ENCODE results near the gene MYD88. TPM values are rescaled to one million over a fixed set of nuclear protein-coding genes. Genes with fewer than 3 reads are reported as not detected.

MYD88 gene
- total and polyA plus RNA-seq, 9 of the 15 experiments (the other 6 are each of a cell fraction or from before 2014, with no cell fraction given) = 3.2 to 47.3 (median 27.6) TPM

- TF ChIP-seq, protein P1, sequence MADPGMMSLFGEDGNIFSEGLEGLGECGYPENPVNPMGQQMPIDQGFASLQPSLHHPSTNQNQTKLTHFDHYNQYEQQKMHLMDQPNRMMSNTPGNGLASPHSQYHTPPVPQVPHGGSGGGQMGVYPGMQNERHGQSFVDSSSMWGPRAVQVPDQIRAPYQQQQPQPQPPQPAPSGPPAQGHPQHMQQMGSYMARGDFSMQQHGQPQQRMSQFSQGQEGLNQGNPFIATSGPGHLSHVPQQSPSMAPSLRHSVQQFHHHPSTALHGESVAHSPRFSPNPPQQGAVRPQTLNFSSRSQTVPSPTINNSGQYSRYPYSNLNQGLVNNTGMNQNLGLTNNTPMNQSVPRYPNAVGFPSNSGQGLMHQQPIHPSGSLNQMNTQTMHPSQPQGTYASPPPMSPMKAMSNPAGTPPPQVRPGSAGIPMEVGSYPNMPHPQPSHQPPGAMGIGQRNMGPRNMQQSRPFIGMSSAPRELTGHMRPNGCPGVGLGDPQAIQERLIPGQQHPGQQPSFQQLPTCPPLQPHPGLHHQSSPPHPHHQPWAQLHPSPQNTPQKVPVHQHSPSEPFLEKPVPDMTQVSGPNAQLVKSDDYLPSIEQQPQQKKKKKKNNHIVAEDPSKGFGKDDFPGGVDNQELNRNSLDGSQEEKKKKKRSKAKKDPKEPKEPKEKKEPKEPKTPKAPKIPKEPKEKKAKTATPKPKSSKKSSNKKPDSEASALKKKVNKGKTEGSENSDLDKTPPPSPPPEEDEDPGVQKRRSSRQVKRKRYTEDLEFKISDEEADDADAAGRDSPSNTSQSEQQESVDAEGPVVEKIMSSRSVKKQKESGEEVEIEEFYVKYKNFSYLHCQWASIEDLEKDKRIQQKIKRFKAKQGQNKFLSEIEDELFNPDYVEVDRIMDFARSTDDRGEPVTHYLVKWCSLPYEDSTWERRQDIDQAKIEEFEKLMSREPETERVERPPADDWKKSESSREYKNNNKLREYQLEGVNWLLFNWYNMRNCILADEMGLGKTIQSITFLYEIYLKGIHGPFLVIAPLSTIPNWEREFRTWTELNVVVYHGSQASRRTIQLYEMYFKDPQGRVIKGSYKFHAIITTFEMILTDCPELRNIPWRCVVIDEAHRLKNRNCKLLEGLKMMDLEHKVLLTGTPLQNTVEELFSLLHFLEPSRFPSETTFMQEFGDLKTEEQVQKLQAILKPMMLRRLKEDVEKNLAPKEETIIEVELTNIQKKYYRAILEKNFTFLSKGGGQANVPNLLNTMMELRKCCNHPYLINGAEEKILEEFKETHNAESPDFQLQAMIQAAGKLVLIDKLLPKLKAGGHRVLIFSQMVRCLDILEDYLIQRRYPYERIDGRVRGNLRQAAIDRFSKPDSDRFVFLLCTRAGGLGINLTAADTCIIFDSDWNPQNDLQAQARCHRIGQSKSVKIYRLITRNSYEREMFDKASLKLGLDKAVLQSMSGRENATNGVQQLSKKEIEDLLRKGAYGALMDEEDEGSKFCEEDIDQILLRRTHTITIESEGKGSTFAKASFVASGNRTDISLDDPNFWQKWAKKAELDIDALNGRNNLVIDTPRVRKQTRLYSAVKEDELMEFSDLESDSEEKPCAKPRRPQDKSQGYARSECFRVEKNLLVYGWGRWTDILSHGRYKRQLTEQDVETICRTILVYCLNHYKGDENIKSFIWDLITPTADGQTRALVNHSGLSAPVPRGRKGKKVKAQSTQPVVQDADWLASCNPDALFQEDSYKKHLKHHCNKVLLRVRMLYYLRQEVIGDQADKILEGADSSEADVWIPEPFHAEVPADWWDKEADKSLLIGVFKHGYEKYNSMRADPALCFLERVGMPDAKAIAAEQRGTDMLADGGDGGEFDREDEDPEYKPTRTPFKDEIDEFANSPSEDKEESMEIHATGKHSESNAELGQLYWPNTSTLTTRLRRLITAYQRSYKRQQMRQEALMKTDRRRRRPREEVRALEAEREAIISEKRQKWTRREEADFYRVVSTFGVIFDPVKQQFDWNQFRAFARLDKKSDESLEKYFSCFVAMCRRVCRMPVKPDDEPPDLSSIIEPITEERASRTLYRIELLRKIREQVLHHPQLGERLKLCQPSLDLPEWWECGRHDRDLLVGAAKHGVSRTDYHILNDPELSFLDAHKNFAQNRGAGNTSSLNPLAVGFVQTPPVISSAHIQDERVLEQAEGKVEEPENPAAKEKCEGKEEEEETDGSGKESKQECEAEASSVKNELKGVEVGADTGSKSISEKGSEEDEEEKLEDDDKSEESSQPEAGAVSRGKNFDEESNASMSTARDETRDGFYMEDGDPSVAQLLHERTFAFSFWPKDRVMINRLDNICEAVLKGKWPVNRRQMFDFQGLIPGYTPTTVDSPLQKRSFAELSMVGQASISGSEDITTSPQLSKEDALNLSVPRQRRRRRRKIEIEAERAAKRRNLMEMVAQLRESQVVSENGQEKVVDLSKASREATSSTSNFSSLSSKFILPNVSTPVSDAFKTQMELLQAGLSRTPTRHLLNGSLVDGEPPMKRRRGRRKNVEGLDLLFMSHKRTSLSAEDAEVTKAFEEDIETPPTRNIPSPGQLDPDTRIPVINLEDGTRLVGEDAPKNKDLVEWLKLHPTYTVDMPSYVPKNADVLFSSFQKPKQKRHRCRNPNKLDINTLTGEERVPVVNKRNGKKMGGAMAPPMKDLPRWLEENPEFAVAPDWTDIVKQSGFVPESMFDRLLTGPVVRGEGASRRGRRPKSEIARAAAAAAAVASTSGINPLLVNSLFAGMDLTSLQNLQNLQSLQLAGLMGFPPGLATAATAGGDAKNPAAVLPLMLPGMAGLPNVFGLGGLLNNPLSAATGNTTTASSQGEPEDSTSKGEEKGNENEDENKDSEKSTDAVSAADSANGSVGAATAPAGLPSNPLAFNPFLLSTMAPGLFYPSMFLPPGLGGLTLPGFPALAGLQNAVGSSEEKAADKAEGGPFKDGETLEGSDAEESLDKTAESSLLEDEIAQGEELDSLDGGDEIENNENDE (IDR thresholded peaks at IDR 0.05; ENCODE audit: low read depth, low read length) = no peak
- no peak for TF ChIP-seq PHF21A (IDR thresholded peaks at IDR 0.05; ENCODE audit: borderline replicate concordance, low read depth)
- TF ChIP-seq STAG1 (CRISPR knock-in tag; IDR thresholded peaks at IDR 0.05; ENCODE audit: borderline replicate concordance) = no peak
- no peak for TF ChIP-seq ATF7 (IDR thresholded peaks at IDR 0.05)
- no peak for TF ChIP-seq ZBTB2 (IDR thresholded peaks at IDR 0.05)
- no peak for TF ChIP-seq ZFP36 (IDR thresholded peaks at IDR 0.05; ENCODE audit: low read depth, low read length, partially characterized antibody)
- TF ChIP-seq, protein P2, sequence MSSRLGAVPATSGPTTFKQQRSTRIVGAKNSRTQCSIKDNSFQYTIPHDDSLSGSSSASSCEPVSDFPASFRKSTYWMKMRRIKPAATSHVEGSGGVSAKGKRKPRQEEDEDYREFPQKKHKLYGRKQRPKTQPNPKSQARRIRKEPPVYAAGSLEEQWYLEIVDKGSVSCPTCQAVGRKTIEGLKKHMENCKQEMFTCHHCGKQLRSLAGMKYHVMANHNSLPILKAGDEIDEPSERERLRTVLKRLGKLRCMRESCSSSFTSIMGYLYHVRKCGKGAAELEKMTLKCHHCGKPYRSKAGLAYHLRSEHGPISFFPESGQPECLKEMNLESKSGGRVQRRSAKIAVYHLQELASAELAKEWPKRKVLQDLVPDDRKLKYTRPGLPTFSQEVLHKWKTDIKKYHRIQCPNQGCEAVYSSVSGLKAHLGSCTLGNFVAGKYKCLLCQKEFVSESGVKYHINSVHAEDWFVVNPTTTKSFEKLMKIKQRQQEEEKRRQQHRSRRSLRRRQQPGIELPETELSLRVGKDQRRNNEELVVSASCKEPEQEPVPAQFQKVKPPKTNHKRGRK (tag; IDR thresholded peaks at IDR 0.05) = no peak
- TF ChIP-seq ZNF780A (CRISPR knock-in tag; IDR thresholded peaks at IDR 0.05) = no peak
- no peak for TF ChIP-seq BACH1 (tag; IDR thresholded peaks at IDR 0.05)
- TF ChIP-seq CBX8 (IDR thresholded peaks at IDR 0.05; ENCODE audit: borderline replicate concordance, extremely low read depth, low read depth, low read length, poor library complexity, severe bottlenecking) = no peak
Measured at GRCh38 chr3:38099518-38099917, 38.9 kb upstream of the MYD88 start (continued).
